Measurements from ENCODE around the gene ACBD3.

GRCh38 chr1:226233293-226233692, 46.8 kb upstream of the ACBD3 start:
- TF ChIP-seq EZH2 (IDR thresholded peaks at IDR 0.05; ENCODE audit: borderline replicate concordance, low read depth, low read length, severe bottlenecking) (no peak), CTCF (IDR thresholded peaks at IDR 0.05; ENCODE audit: borderline replicate concordance, extremely low read depth, low read length, poor library complexity, severe bottlenecking) (no peak)
